Measurements from ENCODE around the gene LGALS9B.
"Not testable (repeated sequence)": the region's sequence is repeated elsewhere in the genome, so short reads cannot be mapped to it uniquely, and the experiment has no call there.

The LGALS9B gene

DNA sequence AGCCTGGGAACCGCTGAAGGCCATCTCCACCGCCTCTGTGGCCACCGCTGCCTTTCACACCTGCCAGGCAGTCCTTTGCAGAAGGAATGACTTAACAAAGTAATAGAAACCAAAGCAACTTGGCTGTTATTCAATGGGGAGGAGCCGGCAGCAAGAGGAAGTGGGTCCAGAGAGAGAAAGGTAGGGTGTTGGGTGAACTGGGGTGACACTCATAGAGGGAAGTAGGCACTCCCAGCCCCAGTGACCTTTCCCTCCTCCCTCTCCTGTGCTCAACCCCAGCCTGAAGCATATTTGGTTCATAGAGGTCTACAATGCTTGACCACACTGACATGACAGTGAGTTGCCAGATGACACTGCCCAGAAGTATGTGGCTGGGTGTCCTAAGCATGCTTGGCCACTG lies at the start of gene LGALS9B:
Gene LGALS9B, minus strand, starts transcription at position 93 of the 400 bp plus-strand sequence. Its CDS starts 69 bp downstream, at position 24.
- DNase-seq, result not testable (repeated sequence)

DNA sequence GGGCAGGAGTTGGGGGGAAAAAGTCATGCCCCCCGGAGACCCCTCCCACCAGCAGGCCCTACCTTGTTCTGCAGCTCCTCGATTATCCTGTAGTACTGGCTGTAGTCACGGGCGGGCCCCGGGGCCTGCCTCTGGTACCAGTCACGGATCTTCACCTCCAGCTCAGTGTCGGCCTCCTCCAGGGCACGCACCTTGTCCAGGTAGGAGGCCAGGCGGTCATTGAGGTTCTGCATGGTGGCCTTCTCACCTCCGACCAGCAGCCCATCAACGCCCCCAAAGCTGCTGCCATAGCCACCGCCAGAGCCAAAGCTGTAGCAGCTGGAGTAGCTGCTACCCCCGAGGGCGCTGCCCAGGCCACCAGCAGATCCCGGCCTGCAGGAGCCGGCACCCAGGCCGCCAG lies 49.6 kb upstream of the LGALS9B start:
- not testable (repeated sequence) for DNase-seq

DNA sequence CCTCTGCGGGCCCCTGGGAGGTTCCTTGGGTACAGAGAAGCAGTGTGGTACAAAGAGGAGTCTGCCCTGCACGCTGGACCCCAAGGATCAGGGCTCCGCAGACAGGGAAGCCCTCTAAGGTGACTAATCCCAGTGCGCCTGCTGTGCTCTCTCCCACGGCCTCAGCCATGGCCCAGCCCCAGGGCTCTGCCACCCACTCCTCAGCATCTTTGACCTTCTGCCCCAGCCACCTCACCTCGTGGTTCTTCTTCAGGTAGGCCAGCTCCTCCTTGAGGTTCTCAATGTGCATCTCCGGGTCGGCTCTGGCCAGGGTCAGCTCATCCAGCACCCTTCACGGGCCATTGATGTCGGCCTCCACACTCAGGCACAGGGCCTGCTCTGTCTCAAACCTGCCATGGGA lies 47.8 kb upstream of the LGALS9B start:
- DNase-seq, result not testable (repeated sequence)

DNA sequence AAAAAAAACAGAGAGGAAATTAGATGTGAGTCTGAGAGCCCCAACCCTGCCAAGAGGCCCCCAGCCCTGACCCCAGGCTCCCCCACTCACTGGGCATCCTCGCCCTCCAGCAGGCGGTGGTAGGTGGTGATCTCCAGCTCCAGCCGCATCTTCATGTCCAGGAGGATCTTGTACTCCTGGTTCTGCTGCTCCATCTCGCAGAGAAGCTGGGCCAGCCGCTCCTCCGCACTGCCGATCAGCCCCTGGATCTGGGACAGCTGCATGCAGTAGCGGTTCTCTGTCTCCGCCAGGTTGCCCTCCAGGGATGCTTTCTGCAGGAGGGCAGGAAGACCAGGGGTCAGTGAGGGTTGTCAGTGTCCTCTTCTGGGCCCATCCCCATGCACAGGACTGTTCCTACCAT lies 46.2 kb upstream of the LGALS9B start:
- DNase-seq, result not testable (repeated sequence)

DNA sequence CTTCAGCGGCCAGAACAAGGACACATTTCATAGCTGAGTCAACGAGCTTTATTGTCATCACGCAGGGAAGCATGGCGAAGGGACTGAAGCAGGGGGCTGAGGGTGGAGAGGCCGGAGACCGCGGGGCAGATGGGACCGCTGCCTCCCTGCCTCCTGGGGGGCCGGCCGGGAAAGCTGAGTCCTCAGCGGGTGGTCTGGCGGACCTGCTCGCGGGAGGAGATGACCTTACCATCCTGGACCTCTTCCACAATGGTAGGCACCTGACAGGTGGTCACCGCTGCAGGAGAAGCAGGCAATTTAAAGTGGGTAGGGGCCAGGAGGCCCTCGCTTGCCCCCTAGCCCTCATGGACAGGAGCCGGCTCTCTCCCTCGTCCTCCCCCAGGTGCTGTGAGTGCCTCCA lies 45.0 kb upstream of the LGALS9B start:
- DNase-seq, result not testable (repeated sequence)

DNA sequence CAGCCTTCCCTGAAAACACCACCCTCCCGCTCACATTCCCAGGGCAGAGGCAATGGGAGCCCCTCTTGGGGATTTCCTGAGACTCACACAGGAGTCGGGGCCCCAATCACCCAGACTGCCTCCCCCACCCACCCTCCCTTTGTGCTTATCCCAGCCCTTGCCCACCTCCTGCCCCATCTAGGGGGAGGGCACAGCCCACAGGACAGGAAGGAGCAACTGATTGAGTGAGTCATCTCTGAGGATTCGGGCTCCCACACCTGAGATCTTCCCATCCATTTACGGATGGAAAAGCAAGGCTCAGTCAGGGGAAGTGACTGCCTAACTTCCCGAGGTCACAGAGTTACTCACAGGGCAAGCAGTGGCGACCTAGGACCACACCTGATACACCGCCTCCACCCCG lies 44.4 kb upstream of the LGALS9B start:
- not testable (repeated sequence) for DNase-seq

DNA sequence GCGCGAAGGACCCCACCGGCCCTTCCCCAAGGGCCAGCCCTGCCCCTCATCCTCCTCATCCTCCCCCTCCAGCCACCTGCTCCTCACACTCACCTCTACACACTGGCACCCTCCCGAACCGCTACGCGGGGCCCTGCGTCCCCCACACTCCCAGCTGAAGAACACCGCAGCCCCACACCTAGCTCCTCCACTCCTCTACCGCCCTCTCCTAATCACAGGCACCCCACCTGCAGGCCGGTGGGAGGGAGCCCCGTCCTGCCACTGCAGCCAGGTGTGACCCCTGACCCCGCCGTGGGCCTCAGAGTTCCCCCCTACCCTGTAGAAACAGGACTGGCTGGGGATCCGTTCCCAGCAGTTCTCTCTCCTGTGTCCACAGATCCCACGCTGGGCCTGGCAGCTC lies 38.0 kb upstream of the LGALS9B start:
- DNase-seq, result not testable (repeated sequence)

DNA sequence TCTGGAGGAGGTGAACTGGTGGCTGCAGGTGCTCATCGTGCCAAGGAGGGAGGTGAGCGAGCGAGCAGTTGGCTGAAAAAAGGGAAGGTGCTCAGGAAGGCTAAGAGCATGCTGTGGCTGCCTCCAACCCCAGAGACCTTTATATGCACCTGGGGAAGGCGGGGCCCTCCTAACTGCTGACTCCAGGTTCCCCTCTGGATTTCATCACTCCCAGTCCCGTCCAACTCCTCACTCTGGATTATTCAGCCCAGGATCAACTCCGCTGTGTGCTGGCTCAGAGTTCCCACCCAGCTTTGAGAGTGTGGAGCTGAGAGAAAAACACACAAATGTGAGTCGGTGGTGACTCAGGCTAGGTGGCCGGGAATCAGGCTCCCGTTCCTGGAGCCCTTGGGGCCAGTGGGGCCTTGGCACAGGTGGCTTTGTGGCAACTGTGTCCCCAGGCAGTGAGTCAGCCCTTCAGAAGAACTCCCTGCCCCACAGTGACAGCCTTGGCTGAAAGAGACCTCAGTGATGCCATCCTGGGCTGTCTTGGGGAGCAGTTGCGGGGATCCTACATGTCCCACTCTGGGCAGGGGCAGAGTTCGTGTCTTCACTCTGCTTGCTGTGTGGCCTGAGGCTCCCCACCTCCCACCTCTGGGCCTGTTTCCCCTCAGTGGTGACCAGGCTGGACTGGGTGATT lies 37.2 kb upstream of the LGALS9B start:
- DNase-seq, result not testable (repeated sequence)

DNA sequence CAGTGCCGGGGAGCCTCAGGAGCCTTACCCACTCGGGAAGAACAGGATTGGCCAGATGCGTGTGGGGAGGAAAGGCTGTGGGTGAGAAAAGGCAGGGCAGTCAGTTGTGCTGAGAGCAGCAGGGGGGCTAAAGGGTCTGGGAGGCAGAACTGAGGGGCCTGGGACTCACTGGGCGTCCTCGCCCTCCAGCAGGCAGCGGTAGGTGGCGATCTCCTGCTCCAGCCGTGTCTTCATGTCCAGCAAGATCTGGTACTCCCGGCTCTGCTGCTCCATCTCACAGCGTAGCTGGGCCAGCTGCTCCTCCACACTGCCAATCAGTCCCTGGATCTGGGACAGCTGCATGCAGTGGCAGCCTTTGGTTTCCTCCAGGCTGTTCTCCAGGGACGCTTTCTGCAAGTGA lies 34.6 kb upstream of the LGALS9B start:
- not testable (repeated sequence) for DNase-seq

DNA sequence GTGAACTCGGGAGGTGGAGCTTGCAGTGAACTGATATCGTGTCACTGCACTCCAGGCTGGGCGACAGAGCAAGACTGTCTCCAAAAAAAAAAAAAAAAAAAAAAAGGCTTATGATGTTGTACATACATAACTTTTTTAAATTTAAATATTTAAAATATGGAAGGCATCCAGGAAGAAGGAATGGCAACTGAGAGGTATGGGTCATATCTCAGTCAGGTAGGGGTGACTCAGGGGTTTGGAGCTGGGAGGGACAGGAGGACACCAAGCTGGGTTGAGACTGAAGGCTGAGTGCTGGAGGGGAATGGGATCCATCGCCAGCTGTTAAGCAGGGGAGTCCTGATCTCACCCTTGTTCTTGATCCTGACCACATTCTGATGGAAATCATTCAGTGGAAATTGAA lies 33.0 kb upstream of the LGALS9B start:
- DNase-seq, result not testable (repeated sequence)

DNA sequence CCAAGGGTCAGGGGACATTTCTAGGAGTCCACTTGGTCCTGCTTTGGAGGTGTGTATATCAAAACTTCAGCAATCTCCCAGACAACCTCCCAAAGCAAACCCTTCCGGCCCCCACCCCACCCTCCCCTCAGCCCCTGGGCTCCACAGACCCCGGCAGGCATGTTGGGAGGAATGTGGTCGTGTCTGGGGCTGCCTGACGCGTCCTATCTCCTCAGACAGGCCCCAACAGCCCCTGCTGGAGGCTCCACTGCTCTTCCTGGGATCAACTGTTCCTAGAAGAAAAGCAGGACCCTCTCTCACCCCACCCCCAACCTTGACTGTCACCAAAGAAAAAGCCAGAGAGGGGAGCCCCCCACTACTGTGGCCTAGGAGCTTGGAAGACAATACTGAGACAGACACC lies 28.1 kb upstream of the LGALS9B start:
- not testable (repeated sequence) for DNase-seq

DNA sequence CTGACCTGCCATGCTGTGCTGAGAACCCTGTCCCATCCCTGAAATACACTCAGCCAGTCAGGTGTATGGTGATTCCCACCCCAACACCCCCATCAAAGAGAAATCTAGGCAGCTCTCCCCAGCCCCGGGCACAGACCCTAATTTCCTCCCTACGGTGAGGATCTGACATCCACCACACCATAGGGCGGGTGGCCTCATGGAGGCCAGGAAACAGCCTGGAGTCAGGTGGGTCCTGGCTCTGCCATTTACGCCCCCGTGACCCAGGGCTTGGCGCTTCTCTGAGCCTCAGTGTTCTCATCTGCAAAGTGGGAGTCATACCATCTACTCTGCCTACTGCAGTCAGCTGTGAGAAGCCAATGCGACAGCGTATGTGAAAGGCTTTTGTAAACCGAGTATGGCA lies 27.4 kb upstream of the LGALS9B start:
- DNase-seq, result not testable (repeated sequence)

DNA sequence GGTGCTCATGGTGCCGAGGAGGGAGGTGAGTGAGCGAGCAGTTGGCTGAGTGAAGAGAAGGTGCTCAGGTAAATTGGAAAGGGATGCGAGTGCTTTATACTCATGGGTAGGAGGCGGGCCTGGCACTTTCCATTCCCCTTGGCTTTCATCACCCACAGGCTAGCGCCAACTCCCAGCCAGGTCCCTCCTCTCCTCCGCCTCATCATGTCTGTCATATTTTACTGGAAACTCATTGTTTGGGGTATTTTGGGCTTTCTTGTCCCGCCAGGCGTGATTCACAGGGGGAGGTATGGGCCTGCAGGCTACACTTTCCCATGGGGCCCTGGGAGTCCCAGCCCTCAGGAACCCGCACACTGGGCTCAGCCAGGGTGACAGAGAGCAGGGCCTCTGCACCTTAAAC lies 26.8 kb upstream of the LGALS9B start:
- DNase-seq, result not testable (repeated sequence)

DNA sequence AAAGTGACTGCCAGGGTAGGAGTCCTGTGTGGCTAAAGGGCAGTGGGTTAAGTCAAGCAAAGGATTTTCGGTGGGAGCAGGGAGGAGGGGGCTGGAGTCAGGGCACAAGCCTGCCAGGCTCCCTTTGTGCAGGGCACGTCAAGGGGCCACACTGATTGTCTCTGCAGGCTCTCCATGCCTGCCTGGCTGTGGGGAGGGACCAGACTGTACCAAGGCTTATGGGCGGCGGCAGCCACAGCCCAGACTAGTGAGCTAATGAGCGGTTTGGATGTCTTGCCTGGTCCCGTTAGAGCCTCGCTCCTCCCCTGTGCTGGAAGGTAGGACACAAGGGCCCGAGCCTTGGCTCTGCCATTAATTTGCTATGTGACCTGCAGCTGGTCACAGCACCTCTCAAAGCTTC lies 25.6 kb upstream of the LGALS9B start:
- DNase-seq, result not testable (repeated sequence)

DNA sequence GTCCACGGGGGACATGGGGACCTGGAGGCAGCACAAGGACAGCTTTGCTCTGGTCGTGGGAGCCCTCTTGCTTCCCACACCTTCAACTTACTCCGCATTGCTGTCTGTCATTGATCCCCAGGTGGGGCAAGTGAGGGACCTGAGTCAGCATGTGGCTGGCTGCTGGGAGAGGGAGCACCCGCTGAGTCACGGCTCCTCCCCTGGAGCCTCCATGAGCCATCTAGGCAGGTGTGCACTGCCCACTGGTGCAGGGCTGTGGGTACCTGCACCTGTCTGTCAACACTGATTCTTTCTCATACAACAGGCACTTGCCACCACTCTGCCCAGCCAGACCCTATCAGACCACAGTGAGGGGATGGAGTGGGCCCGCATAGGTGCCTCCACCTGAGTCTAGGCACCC lies 24.8 kb upstream of the LGALS9B start:
- not testable (repeated sequence) for DNase-seq

DNA sequence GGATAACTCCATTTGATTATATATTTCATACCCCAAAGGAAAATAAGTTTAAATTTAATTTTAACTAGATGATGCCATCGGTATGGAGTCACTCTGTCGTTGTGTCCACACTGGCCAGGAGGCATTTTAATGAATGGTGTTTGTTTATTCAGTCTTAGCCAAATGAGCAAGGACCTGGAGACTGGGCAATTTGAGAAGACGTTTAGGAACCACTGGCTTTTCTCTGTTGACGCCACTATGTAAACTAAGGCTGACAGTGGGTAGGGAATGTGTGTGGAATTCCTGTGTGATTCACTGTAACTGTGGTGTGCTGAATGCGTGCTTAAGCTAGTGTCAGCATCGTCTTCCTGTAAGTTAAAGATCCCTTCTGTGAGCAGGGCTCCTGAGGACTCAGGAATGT lies 17.6 kb upstream of the LGALS9B start:
- not testable (repeated sequence) for DNase-seq

DNA sequence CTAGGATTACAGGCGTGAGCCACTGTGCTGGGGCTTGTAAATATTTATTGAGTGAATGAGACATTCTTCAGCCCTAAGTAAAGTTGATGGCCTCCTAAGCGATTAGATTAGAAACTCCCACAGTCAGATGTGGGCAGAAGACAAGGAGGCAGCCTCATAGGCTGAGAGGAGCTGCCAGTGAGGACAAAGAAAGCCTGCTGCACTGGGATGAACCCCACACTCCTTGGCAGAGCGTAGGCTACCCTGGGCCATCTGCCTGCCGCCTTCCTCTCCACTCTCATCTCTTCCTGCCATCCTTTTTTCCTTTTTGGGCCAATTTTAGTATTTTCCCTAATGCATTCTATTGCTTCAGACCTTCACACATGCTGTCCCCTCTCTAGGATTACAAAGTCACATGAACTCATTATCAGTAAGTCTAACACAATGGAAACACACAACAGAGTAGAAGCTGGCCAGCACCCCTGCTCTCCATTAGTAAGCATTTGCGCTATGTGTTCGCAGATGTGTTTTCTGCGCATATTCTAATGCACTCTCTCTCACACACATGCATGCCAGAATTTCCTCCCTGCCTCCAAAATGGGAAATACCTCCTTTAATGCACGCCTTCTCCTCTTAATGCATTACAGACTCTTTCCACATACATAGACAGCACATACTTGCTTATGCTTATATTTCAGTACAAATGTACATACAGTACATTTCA lies 12.7 kb upstream of the LGALS9B start:
- not testable (repeated sequence) for DNase-seq

DNA sequence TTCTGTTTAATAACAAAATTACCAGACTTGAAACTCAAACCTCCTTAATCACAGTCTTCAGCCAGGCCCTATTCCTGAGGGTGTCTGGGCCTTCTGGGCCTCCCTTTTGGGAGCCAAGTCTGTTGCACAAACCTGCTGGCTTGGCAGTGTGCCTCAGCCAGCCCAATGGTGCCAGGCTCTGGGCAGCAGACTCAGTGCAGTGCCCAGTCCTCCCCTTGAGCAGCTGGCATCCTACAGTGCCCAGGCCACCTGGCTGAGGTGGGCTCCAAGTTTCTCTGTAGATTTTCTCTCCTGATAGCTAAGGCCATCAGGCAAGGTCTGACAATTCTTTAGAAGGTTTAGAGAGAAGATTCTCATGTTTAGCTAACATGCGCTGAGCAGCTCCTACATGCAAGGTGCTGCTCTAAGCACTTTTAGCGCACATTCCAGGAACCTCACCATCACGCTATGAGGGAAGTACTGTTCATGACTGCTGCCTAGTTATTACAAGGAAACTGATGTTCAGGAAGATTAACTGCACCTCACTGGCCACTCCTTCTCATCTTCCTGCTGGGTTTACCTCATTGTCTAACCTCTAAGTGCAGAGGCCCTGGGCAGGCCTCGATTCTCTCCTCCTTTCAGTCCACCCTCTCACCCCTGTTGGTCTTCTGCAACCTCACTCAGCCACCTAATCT lies 10.2 kb upstream of the LGALS9B start:
- not testable (repeated sequence) for DNase-seq

DNA sequence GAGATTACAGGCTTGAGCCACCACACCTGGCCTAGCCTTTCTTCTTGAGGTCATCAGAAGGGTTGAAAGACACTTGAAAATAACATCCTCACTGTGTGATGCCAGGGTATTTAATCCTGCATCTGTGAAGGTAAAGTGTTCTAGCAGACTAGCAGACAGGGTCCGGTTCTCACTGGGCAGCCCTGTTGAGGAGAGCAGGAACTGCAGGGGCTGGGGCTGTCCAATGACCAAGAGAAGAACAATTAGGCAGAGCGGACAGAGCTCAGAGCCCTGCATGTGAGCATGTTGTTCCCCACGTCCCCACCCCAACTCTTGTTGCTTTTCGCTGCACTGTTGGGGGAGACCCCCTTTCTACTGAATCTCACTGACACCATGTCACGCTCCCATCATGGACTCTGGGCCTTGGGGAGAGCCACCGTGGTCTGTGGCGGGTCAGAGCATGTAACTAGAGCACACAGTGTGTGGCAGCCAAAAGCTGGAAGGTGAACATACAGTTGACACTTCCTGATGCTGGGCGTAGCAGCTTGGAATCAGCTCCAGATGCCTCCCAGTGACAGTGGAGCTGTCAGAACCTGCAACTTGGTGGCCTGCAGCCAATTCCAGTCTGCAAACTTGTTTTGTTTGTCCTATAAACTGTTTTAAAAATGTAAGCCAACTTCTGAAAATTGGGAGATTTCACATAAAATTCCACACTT lies 7.9 kb upstream of the LGALS9B start:
- DNase-seq, result not testable (repeated sequence)

DNA sequence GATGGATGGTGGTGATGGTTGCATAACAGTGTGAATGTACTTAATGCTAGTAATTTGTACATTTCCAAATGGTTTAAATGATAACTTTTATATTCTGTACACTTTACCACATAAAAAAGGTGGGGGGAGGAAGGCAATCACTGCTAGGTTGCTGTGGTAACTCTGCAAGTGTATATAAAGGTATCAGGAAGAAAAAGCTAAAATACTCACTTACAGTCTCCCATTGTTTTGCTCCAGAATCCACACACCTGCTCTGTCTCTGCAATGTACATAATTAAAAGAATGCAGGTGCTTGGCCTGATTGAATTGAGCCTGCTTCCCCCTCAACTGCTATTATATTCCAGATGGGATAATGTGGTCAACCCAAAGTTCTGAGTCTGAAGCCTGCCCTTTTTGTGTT lies 6.7 kb upstream of the LGALS9B start:
- DNase-seq, result not testable (repeated sequence)

DNA sequence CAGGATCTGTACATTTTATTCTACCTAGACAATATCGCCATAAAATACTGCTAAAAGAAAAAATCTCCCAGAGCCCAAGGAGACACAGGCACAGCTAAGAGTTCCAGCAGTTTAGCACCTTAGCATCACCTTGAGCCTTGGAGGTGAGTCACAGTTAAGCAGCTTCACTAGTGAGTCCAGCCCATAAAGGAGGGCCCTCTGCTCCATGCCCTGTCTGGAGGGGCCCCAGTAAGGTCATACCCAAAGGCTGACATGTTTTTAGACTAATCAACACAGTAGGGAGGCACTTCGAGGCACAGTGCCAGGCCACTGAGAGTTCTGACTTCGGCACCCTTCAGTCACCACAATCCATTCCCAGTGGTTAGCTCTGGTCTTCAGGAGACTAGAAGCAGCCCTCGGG lies 2.6 kb upstream of the LGALS9B start:
- not testable (repeated sequence) for DNase-seq

DNA sequence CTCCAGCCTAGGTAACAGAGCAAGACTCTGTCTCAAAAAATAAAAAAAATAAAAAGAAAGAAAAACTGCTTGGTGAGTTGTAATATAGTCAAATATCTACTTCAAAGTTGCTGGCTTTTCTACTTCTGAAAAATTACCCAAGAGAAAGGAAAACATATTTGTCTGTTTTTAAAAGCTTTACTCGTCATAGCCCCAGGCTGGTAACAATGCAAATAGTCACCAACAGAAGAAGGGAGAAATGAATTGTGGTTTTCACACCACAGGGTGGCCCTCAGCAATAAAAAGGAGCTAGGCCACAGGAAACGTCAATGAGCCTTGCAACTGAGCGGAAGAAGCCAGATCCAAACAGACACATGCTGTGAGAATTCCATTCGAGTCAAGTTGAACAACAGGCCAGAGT lies 1.8 kb upstream of the LGALS9B start:
- not testable (repeated sequence) for DNase-seq

DNA sequence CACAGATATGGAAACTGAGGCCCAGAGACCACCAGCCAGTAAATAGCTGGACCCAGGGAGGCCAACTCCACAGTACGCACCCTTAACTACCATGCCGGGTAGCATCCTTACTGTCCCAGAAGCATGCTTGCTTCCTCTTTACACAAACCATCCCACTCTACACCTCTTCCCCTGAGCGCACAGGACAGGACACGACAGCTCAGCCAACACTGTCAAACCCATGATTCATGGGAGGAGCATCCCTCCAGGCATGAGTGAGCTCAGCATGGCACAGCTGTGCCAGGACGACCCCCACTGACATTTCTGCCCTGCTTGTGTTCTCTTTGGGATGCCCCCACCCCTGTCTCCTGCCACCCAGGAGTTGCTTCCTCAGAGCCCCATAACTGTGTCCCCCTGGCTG lies 340 bp downstream of the LGALS9B start:
- DNase-seq, result not testable (repeated sequence)

Measured in activated CD8-positive, alpha-beta memory T cell treated with anti-CD3 and anti-CD28 coated beads, Interleukin-2, amount 50 U/mL, for 48 hours (primary cell).